GM19455 (cell line): ENCODE measurements around the gene SECISBP2L.

ENCODE experiments used
- ATAC-seq: cut with Tn5 transposase; IDR thresholded peaks from one replicate; pipeline ENCODE4 v1.9.1; 2021; ENCODE audit not compliant: unreplicated experiment

Gene SECISBP2L

DNA sequence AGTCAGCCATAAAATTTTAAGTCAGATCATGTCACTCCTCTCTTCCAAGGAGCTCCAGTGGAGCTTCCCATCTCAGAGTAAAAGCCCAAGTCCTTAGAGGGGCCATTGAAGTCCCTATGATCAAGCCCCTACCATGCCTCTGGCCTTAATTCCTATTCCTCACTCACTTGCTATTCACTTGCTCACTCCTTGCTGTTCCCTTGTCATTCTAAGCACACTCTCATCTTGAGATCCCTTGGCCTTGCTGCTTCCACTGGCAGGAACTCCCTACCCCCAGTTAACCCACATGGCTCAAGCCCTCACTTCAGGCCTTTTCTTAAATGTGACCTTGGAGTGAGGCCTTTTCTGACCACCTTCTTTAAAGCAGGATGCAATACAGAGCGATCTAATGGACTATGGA, 12.3 kb upstream of the SECISBP2L start:
- no peak for ATAC-seq

DNA sequence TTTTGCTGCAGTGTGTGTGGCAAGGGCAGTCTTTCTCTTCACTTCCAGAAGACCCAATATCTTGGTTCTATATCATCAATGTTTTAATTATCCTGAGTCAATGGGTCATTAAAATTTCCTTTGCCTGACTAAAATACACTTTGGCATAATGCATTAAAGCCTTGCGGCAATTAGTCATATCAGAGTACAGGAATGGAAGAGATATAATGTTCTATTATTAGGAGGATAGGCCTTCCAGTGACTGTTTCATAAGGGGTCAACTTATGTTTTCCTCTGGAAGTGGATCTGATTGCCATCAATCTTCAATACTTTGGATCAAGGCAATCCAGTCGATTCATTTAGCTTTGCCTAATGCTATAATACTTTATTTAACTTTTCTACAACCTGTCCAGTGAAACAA, 9.4 kb upstream of the SECISBP2L start:
- ATAC-seq, result no peak

DNA sequence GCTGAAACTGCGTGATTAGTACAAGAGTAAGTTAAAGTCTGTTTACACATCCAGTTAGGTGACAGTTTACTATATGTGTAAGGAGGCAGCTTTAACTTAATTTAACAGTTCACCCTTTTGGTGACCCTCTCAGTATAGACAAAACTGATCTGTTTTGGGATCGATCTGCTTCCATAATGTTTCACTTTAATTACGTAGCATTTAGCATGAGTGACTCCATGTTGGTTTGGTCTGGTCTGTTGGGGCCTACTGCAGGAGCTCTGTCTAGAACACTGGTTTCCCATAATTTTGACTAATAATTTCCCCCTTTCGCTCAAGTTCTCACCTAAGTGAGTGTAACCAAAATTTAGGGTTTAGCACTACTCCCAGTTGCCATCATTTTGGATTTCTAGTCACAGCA, 6.4 kb upstream of the SECISBP2L start:
- no peak for ATAC-seq

DNA sequence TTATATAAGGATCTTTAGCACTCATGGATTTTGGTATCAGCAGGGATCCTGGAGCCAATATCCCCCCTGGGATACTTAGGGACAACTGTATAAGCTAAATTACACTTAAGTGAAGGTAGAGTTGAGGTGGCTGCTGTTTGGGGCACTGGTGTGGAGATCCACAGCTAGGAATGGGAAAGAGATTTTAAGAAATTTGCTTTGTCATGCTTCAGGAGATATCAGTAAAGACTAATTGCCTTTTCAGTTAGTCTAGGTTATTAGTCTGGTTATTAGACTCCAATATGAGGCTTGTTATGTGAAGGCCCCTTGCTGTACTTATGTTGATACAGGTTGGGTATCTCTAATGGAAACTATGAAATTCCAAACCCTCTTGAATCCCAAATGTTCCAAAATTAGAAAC, 1.2 kb upstream of the SECISBP2L start:
- no peak for ATAC-seq

DNA sequence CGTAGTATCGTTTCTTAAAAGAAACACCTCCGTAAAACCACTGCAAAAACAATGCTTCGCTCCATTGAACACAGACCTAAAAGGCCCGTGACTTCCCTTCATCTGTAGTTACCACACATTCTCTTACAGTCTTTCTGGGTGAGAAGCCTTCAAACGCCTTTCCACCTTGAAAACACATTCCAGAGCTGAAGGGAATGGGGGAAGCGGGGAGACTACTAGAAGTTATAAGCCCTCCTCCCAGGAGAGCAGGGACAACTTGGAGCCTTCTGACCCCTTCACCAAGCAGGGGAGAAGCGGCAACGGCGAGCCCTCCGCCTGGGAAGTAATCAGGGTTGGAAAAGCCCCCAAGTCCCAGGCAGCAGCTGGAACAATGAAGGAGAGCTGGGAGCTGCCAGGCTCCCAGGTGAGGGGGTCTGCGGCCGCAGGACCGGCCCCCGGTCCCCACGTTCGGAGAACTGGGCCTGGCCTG, 461 bp downstream of the SECISBP2L start:
- ATAC-seq, result peak; percentile 45

DNA sequence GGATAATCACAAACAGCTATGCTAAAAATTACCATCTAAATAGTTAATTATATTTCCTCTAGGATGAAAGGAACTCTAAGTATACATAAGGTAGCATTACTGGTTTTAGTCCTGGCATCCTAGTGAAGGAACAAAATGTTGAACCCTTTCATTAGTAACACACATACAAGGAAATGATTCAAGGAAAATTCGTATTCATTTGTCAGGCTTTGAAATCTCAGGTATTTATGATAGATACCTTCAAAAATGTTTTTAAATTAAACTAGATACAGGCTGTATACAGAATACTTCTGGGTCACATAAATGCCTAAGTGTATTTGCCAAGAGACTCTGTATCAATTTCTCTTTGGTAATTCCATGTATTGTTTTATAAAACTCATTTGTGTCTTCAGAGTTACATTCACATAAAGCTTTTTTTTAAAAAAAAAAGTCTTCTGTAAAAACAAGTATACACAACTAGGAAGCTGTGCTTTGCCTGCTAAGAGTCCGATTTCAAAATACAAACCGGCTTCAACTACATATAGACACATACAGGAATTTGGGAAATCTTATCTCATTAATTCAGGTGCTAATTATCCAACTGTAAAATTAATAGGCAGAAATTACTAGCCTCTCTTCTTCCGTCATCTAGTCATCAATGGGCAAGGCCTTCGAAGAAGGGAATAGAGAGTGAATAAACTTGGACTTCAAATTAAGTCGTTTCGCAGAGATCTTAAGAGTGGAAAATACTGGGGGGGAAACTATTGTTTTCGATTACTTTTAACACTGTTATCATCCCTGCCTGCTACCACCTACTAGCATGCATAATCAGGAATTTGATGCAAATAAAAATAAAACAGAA, 1.3 kb downstream of the SECISBP2L start:
- ATAC-seq, result no peak

DNA sequence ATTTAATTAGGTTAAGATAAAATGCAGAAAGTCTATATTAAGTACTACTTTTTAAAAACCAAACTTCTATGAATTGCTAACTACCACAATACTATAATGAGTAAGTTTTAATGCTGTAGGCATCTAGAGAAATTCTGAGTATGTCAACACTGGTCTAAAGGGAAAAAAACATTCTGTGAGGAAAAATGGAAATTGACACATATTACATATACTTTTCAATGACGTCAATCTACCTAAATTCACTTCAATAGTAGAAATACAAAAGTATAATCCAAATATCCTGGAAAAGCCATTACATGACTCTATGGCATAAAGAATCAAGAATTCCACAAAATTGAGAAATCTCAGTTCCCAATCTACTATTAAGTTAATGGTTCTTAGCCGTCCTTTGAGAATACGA, 2.2 kb downstream of the SECISBP2L start:
- no peak for ATAC-seq

DNA sequence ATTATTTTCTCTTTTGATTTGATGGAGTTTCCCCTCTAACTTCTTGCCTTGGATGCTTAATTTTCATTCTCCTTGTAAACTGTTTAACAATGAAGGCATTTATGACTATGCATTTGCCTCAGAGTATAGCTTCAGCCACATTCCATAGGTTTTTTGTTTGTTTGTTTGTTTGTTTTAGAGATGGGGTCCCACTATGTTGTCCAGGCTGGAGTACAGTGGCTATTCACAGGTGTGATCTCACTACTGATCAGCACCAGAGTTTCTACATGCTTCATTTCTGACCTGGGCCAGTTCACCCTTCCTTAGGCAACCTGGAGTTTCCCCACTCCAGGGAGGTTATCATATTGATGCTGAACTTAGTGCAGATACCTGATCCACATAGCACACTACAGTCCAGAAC, 4.1 kb downstream of the SECISBP2L start:
- no peak for ATAC-seq

DNA sequence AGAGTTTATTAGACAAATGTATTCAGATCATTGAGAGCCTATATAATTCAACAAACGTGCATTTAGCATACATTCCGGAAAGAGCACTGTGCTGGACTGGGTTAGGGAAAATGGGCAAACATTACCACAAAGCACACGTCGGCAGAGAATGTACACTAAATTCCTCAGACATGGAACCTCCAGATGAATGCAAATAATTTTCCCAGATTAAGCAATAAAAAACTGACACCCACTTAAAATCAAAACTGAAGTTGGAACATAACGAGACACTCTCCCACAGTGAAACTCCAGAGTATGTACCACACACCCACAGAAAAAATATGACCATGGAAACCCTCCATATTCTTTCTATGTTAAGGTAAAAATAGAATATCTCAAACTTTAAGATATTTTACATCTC, 4.8 kb downstream of the SECISBP2L start:
- ATAC-seq, result no peak

DNA sequence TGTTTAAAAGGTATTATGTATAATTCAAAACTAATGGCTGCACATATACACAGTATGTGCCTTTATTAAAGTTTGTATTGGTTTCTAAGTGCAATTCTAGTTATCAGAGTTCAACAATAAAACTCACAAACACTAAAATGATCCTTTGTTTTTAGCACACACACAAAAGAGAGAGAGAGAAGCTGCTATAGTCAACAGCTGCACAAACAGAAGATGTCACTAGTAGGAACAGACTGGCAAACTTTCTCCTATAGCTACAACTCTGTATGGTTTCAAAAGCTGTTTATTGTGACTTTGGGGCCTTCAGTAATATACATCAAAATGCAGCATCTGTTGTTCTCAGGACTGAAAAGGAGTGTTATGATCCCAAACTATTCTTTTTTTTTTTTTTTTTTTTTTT, 6.1 kb downstream of the SECISBP2L start:
- no peak for ATAC-seq

DNA sequence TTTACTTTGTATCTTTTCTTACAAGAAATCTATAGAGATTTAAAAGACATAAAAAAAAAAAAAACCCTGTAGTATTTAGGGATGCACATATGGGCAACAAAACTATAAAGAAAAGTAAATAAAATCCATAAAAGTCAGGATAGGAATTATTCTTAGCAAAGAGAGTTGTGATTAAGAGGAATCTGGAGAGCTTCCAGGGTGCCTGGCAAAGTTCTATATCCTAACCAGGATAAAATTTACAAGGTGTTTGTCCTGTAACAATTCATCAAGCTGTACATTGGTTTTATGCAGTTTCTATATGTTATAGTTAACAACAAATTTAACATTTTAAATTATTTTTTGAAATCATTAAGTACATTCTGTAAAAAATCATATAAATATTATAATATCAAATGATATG, 7.9 kb downstream of the SECISBP2L start:
- no peak for ATAC-seq

DNA sequence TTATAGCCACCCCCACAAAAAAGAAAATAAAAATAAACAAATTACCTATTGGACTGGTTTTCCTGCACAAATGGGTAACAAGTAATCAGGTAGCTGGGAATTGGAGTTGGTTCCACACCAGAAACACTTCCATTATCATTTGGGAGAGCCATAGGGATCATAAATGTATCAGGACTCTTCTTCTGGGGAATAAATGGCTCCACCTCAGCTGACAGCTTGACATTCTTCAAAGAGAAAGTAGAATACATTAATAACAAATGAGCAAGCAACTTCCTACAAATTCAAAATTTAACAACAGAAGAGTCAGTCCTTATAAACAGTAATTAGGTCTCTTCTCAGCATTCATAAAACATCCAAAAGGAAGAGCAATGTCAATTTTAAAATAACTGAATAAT, 8.7 kb downstream of the SECISBP2L start:
- ATAC-seq, result no peak

DNA sequence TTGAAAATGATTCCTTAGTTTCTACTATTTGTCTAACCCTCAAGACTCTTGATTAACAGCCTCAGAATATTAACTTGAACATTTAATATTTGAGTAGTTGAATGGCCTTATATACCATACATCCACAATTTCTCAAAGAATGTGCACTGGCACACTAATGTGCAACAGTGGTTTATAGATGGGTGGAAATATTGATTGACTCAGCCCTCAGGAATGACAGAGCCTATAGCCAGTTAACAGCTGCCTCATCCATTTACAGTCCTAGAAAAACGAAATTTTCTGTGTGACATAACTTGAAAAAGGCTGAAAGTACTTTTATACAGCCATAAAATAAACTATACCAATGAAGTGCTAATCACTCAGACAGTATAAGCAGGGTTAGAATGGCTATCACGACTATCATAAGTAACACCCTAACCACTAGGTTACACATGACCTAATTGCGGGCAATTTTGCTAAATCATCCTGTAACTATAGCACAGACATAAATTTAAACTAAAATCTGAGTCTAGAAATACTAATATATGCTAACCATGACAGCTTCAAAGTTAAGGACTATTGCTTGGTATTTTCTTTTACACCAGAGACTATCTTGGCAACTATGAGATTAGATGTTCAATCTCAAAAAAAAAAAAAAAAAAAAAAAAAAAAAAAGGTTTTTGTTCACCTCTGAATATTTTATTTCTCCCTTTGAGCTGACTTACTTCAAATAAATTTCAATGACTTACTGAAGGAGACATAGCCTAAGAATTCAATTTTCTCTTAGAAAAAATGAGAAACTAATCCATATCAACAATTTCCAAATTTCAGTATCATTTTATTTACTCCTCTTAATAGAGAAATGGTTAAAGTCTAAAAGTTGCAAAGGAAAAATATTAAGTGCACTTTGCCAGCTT, 9.3 kb downstream of the SECISBP2L start:
- ATAC-seq, result no peak

DNA sequence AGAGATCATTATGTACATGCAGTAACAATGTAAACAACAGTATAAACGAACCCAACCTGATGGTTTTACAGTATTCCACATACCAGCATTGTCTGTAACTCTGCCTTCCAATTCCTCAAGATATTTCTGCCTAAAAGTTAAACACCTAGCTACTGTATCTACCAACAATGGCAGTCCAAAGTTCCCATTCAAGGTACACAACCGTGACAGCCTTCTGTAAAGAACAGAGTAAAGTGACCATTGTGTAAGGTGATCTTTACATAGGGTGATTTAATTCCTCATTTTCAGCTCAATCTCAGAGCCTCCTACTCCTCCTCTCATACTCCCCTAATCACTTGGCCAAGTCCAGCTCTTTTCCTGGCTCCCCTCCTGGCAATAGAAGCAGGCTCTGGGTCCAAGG, 10.4 kb downstream of the SECISBP2L start:
- no peak for ATAC-seq

DNA sequence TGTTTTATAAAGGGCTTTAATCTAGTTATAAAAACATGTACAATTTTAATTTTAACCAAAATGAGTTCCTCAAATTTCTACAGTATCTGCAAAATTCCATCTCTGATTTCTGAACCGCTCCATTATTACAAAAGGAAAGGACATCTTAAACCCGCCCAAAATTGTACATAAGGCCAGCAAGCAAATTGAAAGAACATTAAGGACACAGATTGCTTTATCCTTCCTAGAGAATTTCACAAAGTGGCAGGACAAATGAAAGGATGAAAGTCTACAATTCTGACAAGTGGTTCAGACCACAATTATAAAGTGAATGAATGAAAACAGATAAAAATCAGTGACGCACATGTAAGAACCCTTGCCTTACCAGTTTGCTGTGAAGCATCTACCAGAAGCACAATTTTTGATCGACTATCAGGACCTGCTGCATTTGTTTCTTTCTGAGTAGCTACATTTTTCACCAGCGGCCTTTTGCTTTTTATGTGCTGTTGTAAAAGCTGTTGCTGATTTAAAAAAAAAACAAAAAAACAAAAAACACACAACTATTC, 13.6 kb downstream of the SECISBP2L start:
- ATAC-seq, result no peak

DNA sequence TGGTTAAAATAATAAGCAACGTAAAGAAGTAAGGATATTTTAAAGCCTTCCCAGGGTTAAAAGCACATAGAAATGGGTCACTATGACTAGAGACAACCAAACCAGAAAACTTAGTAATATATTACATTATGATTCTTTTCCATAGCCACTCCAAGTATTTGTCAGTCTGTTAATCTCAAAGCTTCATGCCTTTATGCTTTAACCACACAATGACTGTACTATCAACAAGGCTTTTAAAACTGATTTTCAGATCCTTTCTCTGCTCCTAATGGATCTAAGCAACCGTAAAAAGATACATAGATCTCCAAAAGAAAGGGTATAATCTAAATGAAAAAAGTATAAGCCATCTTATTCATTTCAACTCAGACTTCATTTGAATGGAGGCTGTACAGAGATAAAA, 14.4 kb downstream of the SECISBP2L start:
- no peak for ATAC-seq

DNA sequence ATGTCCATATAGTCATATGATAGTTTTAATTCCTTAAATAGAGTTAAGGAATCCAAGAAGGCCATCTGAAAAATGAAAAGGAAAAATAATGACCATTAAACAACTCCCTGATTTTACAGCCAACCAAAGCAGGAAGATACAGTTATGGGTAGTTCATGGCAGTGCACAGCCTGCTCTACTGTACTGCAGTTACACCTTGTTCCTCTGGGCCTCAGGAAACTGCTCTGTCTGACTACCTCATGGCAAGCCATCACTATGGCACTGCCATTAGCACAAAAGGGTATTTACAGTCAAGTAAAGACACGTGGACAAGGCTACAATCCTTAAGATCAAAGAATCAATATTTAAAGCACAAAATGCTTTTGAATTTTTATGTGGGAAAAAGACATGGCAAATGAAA, 19.5 kb downstream of the SECISBP2L start:
- ATAC-seq, result no peak

DNA sequence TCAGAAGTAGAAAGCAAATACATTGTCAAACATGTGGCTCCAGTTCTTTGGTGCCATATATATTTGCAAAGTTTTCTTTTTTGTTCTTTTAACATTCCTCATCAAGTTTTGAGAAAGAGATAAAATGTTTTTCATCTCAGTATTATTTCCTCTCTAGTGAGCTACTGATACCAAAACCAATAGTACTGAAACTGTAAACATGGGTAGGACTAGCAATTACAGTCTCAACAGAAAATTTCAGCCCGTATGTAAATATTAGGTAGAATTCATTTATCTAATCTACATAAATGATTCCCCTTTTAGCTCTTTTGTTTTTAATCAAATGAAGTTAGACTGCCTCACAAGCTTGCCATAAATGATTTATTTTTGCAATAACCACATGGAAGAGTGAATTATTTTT, 21.4 kb downstream of the SECISBP2L start:
- ATAC-seq, result peak; percentile 49

DNA sequence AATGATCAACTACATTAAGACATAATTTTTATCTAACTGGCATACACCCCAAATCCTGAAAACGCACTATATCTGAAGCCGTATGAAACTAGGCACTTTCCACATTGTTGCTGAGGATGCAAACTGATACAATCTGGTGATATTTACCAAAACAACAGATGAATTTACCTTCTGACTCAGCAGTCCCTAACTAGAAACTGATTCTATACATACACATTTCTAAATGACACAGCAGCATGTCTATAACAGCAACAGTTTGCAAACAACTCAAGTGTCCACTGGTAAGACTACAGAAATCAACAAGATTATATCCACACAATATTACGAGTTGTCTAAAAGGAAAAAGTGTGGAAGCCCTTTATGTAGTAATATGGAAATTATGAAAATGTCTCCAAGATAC, 22.9 kb downstream of the SECISBP2L start:
- peak; percentile 87 for ATAC-seq

DNA sequence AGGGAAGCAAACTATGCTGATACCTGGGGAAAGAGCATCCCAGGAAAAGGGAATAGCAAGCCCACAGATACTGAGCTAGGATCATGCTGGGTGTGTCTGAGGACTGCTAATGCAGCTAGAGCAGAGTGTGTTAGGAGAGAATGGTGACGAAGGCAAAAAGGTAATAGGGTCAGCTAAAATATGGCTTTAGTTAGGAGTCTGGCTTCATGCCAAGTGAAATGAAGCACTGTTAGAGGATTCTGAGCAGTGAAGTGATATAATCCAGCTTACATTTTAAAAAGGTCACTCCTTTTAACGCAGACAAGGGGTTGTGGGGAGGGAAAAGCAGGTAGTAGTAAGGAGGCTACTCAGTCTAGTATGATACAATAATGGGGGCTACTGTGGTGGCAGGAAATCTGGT, 30.4 kb downstream of the SECISBP2L start:
- no peak for ATAC-seq

DNA sequence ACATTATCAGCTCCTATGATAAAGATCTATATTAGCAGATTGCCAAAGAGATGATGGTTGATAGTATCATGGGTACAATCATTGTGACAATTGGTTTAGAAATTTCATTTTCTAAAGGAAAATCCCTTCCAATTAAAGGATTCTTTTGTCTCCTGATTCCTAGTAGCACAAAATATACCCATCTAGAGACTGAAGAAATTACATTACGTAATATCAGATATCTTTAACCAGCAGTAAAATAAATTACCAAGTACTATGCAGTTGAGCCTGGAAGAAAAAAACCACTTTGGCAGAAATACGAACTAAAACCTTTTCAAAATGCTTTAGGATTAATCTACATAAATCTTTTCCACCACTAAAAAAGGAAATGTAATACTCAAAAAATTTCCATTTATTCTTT, 46.9 kb downstream of the SECISBP2L start:
- no peak for ATAC-seq

DNA sequence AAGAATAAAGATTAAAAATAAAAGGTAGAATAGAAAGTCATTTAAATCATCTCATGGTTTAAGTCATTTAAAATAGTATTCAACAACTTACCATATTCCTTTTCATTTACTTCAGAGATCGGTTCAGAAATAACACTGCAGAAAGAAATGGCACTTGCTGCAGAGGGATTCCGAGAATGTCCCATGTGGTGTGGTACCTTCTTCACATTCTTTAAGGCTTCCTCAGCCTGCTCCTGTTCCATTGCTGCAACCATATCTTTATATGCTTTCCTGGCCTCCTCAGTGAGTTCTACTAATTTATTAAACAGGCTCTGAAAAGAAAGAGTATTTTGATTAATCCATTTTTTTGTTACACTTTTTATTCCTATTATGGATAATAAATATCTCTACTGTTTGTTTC, 50.0 kb downstream of the SECISBP2L start:
- ATAC-seq, result no peak
